NCI-H345 treated with DMSO at 0.1 percent for 48 hours (cell line): ENCODE data around the gene LIPT2.

ENCODE experiments used
- DNase-seq: peaks from one replicate; lab custom pipeline; 2025; ENCODE audit not compliant: unreplicated experiment; lab: John Stamatoyannopoulos, UW

Gene LIPT2

GRCh38 chr11:74504100-74504691, 10.7 kb upstream of the LIPT2 start:
- no peak for DNase-seq

DNA sequence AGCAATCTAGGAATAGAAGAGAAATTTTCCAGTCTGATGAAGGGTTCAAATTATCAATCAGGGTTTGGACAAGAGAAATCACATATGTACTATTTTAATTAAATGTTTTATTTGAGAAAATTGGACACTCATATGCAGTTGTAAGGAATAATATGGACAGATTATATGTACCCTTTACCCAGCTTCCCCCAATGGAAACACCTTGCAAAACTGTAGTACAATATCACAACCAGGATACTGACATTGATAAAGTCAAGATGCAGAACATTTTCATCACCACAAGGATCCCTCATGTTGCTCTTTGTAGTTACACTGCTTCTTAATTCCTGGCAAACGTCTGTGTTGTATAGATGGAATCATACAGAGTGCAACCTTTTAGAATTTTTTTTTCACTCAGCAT, 1.4 kb upstream of the LIPT2 start:
- DNase-seq: no peak

- peak; percentile 86 for DNase-seq
Observed at GRCh38 chr11:74493791-74494630, 487 bp upstream of the LIPT2 start.

DNA sequence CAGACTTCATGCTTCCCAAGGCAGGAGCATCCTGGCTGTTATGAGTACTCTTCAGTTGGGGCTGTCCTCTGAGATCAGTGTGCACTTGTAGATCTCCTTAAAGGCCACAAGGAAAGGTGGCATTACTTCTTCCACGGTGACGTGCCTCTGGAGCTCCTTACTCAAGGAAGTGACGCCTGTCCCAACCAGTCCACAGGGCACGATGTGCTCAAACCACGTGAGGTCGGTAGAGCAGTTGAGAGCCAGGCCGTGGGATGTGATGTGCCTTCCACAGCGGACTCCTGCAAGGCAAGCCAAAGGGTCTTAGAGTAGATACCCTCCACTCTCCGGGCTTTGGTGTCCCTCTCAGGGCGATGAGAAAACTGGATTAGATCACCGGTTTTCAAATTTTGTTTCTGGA, 1.4 kb downstream of the LIPT2 start:
- DNase-seq: no peak

DNA sequence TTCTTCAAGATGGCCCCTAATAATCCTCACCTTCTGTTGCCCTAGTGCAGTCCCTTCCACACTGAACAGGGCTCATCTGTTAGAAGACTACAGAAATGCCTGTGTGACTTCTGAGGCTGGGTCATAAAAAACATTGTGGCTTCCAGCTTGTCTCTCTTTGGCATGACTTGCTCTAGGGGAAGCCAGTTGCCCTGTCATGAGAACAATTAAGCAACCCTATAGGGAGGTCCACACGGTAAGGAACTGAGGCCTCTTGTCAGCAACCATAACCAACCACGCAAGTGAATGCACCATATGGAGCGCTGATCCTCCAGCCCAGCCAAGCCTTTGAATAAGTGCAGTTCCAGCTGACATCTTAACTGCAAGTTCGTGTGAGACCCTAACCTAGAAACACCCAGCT, 2.6 kb downstream of the LIPT2 start:
- DNase-seq: no peak

DNA sequence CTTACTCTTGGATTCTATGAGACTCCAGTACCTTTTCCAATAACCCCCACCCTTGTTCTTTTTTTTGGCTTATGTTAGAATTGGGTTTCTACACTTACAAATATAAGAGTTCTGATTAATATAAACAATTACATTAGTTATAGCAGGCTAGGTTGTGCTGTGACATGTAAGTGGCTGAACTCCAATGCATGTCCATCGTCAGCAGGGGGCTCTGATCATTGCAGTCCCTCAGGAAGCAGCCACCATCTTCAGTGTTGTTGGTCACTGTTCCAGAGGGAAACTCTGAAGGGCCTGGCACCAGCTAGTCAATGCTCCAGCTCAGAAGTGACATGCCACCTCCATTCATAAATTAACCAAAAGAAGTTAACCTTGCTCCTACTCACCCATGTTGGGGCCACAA, 5.6 kb downstream of the LIPT2 start:
- no peak for DNase-seq

- no peak for DNase-seq
Observed at GRCh38 chr11:74485868-74486267, 7.7 kb downstream of the LIPT2 start.

DNA sequence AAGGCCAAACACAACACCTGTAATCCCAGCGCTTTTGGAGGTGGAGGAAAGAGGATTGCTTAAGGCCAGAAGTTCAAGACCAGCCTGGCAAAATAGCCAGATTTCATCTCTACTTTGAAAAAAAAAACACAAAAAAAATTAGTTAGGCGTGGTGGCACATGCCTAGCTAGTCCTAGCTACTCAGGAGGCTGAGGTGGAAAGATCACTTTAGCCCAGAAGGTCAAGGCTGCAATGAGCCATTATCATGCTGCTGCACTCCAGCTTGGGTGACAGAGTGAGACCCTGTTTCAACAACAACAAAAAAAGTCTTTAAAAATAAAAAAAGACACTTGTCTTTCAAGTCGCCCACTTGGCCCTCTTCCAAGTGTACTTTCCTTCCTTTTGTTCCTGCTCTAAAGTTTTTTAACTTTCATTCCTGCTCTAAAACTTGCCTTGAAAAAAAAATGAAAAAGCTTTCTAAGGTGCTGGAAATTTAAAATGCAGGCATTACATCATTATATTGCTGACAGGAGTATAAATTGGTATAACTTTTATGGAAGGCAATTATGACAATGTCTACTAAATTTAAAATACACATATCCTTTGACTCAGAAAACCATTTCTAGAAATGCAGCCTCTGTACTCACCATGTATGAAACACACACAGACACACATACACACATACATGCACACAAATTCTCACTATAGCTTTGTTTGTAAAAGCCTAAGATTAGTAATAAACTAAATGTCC, 12.7 kb downstream of the LIPT2 start:
- no peak for DNase-seq

GRCh38 chr11:74479732-74480123, 13.8 kb downstream of the LIPT2 start:
- no peak for DNase-seq

GRCh38 chr11:74478877-74479731, 14.4 kb downstream of the LIPT2 start:
- no peak for DNase-seq

GRCh38 chr11:74476536-74476935, 17.0 kb downstream of the LIPT2 start:
- DNase-seq: no peak

DNA sequence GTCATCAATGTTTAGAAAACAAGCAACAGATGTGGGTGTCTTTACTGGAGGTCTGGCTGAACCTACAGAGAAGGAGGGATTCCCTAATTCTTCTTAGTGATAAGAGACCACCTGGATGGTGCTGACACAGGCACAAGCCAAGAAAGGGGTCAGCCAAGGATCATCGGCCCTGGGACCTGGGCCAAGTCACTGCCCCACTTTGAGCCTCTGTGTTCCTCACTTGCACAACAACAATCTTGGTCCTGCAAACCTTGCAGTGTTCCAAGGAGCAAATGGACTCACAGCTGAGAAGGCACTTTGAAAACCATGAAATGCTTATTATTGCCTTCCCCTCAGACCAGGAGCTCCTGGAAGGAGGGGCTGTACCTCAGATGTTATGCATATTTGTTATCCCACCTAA, 19.2 kb downstream of the LIPT2 start:
- no peak for DNase-seq

DNA sequence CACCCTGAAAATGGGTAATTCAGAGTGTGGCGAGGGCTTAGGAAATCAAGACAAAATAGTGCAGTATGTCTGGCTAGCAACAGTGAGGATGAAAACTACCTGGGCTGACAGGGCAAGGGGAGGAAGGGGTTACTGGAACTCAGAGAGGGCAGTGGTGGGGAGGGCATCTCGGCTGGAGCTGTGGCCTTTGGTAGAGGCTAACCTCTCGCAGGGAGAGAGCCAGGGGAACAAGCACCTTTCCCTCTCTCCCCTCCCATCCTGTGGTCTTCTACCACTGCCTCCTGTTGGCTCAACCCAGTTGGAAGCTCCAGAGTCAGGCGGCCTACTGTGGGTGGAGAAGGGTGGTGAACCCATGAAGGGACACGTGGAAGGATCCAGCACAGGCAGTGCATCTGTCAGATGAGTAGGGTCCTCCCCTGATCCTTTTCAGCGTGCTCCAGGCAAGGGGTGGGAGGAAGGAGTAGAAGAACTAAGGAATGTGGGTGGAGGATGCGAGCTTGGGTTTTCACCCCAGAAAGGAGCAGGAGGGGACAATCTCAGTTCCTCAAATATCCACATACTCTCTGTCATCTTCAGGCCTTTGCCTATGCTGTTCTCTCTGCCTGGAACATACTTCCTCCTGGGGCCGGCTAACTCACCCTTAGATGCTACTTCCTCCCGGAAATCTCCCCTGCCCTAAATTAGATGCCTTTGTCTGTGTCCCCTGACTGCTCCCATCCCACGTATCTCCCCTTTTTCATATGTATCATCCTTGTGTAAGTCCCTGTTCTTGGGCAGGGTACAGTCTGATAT, 19.9 kb downstream of the LIPT2 start:
- no peak for DNase-seq

DNA sequence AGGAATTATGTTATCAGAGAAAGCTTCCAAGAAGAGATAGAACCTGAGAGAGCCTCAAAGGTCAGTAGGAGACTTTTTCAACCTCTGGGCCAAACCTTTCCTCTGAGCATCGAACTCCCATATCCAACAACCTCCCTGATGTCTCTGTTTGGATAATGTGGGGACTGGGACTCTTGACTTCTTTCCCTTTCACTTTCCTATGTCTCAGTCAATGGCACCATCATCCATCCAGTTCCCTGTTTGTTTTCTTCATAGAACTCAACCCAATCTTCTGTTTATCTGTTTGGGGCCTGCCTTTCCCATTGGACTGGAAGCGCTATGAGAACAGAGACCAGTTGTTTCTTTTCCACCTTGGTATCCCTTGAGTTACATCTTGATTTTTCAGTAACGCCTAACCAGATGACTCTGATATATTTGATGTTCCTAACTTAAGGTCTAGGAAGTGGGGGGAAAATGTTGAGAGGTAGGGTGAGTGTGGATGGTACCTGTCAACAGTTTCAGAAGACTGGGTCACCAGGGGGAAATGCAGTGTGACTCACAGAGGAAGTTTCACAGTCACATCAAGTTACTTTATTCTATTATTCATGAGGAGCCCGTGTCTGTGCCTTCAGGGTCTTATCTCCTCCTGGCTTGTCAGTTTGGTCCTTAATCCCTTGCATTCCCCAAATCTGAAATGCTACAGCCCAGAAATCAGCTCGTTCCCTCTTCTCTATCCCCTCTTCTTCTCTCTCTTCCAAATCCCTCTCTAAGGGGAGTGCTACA, 21.7 kb downstream of the LIPT2 start:
- DNase-seq: no peak

DNA sequence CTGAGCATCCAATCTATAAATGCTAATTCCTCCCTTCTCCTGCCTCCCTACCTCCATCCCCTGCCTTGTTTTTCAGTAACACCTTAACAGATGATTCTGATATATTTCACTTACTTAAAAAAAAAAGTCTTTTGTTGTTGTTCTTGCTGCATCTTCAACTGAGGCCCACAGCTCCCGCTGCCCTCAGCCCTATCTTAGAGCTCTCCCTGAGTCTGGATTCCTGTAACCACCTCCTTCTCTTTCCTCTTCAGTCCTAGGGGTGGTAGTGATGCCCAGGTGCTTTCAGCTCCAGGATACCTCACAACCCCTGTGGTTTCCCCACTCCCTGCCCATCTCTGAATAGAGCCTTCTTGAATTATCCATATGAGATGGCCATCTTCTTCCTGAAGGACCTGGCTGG, 22.5 kb downstream of the LIPT2 start:
- DNase-seq: no peak

- peak; percentile 74 for DNase-seq
Observed at GRCh38 chr11:74470526-74470925, 23.0 kb downstream of the LIPT2 start.

DNA sequence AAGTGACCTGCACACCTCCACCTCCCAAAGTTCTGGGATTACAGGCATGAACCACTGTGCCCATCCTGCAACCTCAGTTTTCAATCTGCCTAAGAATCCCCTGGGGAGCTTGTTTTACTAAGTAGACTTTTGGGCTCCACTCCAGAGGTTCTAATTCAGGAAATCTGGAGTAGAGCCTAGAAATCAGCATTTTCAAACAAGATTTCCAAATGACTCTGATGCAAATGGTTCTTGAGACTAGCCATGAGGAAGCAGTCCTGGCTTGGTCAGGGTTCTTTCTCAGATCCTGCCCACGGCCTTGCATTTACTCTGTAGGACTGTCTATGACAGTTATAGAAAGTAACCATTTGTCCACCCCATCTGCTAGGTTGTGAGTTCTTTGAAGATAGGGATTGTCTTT, 24.6 kb downstream of the LIPT2 start:
- no peak for DNase-seq

GRCh38 chr11:74468521-74468920, 25.0 kb downstream of the LIPT2 start:
- DNase-seq: no peak

DNA sequence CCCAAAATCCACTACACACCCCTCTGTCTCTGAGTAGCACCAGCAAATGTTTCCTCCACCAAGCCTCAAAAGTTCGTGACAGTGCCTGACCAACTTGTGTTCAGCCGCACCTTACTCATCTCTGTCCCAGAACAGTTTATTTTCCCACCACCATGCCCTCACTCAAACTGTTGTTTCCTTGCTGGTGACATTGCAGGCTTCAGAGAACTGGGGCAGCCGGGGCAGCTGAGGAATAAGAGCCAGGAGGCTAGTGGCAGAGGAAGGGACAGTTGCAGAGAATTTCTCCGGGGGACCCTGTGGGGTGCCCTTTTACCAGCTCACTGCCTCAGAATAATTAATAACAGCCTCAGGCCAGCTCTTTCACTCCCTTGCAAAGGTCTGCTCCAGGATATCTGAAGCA, 25.5 kb downstream of the LIPT2 start:
- no peak for DNase-seq
